ENCODE data around the gene CCDC34.
A peak's percentile ranks its signal among the peaks of the same experiment; 100 is the strongest.

The CCDC34 gene

DNA sequence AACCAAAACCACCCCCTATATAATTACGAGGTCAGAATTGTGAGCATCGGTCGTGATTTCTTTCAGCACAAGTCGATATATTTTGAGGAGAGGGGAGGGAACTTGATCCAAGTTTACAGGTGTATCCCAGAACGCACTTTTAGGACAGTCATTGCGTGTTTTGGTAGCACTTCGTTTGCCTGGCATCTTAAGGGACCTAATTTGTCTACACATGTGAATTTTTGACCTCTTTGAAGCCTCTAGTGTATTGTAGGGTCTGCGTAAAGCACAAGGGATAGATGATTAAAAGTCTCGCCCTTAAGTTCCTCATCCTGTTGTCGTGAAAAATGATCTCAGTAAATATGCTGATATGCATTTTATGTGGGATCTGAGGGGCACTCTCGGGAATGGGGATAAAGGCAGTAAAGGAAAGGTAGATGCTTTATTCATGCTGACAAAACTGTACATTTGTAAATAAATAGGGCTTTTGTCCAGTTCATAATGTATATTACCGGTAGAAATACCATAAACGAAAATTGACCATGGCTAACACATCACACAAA lies 632 bp upstream of the CCDC34 start:
- Mint-ChIP-seq H3K4me1 (ENCODE audit: low read depth) (peaks cover 14% of the 10 kb centered on the region), H3K9me3 (no peaks in the 10 kb centered on the region)
- intact Hi-C loops (cut with micrococcal nuclease) = loop anchor here (1.0 to 10.0 kb wide), 3 partner anchors 108 to 741 kb away; partner anchors contain the start of genes KIF18A, LIN7C and METTL15

DNA sequence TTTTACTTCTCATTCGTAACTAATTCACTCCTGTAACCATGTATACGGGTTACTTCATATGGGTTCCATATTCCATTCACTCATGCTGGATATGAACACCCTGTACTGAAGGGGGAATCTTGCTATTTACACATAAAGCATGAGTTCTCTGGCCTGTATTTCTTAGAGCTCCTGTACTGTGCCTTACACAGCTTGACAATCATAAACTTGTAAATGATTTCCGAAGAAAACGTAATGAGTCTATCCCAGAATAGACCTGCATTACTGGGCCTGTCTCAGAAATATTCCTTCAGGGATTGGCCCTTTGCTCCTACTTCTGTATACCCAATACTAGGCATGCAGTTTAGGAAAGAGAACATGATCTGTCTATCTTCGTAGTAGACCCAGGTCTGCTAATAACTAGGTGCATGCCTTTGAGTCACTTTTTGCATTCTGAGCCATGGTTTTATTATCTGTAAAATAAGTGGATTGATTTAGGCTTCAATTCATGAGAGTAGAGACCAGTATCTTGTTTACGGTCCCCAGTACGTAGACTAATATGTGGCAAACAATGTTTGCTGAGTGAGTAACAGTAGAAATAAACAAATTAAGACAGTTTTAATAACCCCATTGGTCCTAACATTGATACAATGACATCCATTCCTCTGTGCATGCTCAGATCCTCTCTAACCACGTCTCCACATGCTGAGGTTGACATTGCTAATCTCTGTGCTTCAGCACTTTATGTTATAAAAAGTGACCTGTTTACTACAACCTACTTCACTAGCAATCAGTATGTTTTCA lies 1.2 kb downstream of the CCDC34 start:
- Mint-ChIP-seq H3K36me3 (ENCODE audit: low read depth) (no peaks in the 10 kb centered on the region), H3K27me3 (no peaks in the 10 kb centered on the region), H3K9me3 (no peaks in the 10 kb centered on the region), H3K4me3 (no peak overlapping the region), H3K4me1 (ENCODE audit: low read depth) (peaks cover 19% of the 10 kb centered on the region), H3K27ac (no peak overlapping the region)
- intact Hi-C loops (cut with micrococcal nuclease) = loop anchor here (2.0 to 10.0 kb wide), 2 partner anchors 145 to 743 kb away; partner anchors contain the start of genes KIF18A, LIN7C and METTL15

More for the DNA sequence above, 632 bp upstream of the CCDC34 start:
- no peaks in the 10 kb centered on the region for H3K36me3 Mint-ChIP-seq (ENCODE audit: low read depth)
- peak overlapping the region; percentile 83 for H3K27ac Mint-ChIP-seq
- H3K4me3 Mint-ChIP-seq = peak overlapping the region; percentile 89
- no peaks in the 10 kb centered on the region for H3K27me3 Mint-ChIP-seq

- Mint-ChIP-seq H3K27ac (no peak overlapping the region), H3K9me3 (no peaks in the 10 kb centered on the region), H3K4me1 (ENCODE audit: low read depth) (peaks cover 19% of the 10 kb centered on the region), H3K36me3 (ENCODE audit: low read depth) (no peaks in the 10 kb centered on the region), H3K27me3 (no peaks in the 10 kb centered on the region), H3K4me3 (no peak overlapping the region)
- intact Hi-C loops (cut with micrococcal nuclease) = no loop called here
Measured at GRCh38 chr11:27358296-27358695, 4.7 kb downstream of the CCDC34 start.

DNA sequence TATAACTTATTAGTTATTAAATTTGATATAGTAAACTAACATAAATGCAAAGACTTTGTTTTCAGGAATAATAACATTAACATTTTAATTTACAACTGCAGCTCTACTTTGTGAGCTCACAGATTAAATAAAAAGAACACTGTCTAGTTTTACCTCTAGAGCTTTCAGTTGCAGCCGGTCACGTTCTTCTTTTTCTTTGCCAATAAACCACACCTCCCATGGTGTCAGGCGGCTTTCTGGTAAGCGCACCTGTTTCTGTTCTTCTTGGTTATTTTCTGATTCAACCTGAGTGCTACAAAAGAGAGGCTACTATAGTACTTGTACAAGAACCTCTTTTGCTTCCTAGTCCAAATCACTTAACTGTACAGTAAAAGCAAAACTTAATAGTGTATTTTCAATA lies 5.8 kb downstream of the CCDC34 start:
- Mint-ChIP-seq H3K9me3 (no peaks in the 10 kb centered on the region), H3K4me1 (ENCODE audit: low read depth) (peaks cover 11% of the 10 kb centered on the region), H3K4me3 (no peak overlapping the region), H3K27me3 (no peaks in the 10 kb centered on the region), H3K36me3 (ENCODE audit: low read depth) (no peaks in the 10 kb centered on the region), H3K27ac (no peak overlapping the region)
- intact Hi-C loops (cut with micrococcal nuclease) = no loop called here

GRCh38 chr11:27356624-27357222 lies 6.3 kb downstream of the CCDC34 start:
- no peak overlapping the region for H3K4me3 Mint-ChIP-seq
- H3K27ac Mint-ChIP-seq = no peak overlapping the region
- no peaks in the 10 kb centered on the region for H3K36me3 Mint-ChIP-seq (ENCODE audit: low read depth)
- peaks cover 10% of the 10 kb centered on the region for H3K4me1 Mint-ChIP-seq (ENCODE audit: low read depth)
- H3K27me3 Mint-ChIP-seq = no peaks in the 10 kb centered on the region
- intact Hi-C loops (cut with micrococcal nuclease) = no loop called here
- H3K9me3 Mint-ChIP-seq = no peaks in the 10 kb centered on the region

DNA sequence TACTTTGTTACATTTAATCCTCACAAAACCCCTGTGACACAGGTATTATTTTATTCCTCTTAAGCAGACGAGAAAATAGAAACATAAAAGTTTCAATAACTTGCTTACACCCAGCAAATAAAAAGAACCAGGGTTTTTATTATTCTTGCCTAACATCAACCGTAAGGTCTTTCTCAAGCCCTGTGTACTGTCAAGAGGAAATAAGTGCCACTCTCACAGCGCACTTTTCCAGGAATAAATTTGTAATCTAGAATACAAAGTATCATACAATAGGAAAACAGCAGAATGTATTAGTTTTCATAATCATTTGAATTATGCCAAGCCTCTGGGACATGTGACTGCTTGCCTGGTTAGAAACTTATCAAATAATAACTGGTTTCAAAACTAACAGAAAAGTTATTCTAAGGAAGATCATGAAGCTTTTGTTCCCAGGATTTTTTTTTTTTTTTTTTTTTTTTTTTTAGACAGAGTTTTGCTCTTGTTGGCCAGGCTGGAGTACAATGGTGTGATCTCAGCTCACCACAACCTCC lies 7.4 kb downstream of the CCDC34 start:
- peaks cover 10% of the 10 kb centered on the region for H3K4me1 Mint-ChIP-seq (ENCODE audit: low read depth)
- intact Hi-C loops (cut with micrococcal nuclease) = no loop called here
- H3K27me3 Mint-ChIP-seq = no peaks in the 10 kb centered on the region
- no peak overlapping the region for H3K4me3 Mint-ChIP-seq
- H3K27ac Mint-ChIP-seq = no peak overlapping the region
- H3K36me3 Mint-ChIP-seq (ENCODE audit: low read depth) = no peaks in the 10 kb centered on the region
- H3K9me3 Mint-ChIP-seq = no peaks in the 10 kb centered on the region

DNA sequence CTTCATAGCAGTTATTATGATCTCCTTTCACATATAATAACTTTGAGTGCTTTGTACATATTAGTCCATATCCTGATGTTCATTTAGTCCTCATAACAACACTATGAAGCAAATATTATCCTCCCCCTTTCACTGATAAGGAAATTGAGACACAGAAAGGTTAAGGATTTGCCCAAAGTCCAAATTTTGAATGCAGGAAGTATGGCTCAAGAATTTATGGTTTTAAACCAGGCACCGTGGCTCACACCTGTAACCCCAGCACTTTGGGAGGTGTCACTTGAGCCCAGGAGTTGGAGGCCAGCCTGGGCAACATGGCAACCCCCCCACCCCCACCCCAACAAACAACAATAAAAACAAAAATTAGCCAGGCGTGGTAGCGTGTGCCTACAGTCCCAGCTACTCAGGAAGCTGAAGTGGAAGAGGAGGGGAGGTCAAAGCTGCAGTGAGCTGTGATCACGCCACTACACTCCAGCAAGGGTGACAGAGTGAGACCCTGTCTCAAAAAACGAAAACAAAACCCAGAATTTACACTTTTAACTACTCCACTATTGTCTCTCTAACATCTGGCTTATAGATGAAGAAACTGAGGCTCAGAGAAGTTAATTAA lies 8.6 kb downstream of the CCDC34 start:
- Mint-ChIP-seq H3K36me3 (ENCODE audit: low read depth) (no peaks in the 10 kb centered on the region), H3K4me1 (ENCODE audit: low read depth) (peaks cover 10% of the 10 kb centered on the region)

DNA sequence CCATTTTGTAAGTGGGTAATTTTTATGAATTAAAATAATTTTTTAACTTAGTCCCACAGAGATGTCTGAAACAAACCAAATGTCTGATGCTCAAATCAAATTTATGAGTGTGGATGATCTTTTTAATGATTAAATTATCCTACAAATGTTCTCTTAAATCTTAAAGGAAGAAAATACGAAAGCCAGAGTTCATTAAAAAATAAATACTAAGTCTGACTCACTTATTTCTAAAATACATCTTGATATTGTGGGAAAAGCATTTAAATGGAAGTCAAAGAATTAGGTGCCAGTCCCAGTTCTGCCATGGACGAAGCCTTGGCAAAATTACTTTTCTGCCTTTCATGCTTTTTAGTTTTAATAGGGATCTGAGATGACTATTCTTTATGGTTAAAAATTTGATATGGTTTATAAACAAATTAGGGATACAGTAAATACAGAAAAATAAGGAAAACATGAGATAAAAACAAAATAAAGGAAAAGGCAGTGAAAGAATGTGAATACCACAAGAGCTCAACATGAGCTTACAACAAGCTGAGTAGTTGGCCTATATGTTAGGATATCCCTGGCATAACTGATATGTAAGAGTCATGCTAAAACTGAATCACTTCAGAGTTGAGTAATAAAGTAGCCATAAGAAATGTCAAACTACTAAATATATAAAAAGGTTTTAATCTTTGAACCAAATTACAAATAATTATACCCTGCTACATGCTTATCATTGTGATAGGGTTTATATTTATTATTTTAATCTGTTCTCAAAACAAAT lies 9.2 kb downstream of the CCDC34 start:
- no peaks in the 10 kb centered on the region for H3K27me3 Mint-ChIP-seq
- intact Hi-C loops (cut with micrococcal nuclease) = no loop called here
- no peak overlapping the region for H3K4me3 Mint-ChIP-seq
- no peaks in the 10 kb centered on the region for H3K9me3 Mint-ChIP-seq
- no peaks in the 10 kb centered on the region for H3K36me3 Mint-ChIP-seq (ENCODE audit: low read depth)
- H3K4me1 Mint-ChIP-seq (ENCODE audit: low read depth) = peaks cover 6% of the 10 kb centered on the region
- H3K27ac Mint-ChIP-seq = no peak overlapping the region

More for the DNA sequence above, 8.6 kb downstream of the CCDC34 start:
- Mint-ChIP-seq H3K27me3 (no peaks in the 10 kb centered on the region), H3K27ac (no peak overlapping the region), H3K9me3 (no peaks in the 10 kb centered on the region), H3K4me3 (no peak overlapping the region)
- intact Hi-C loops (cut with micrococcal nuclease) = no loop called here

- intact Hi-C loops (cut with micrococcal nuclease) = no loop called here
- Mint-ChIP-seq H3K4me1 (ENCODE audit: low read depth) (no peaks in the 10 kb centered on the region), H3K27ac (no peak overlapping the region), H3K27me3 (no peaks in the 10 kb centered on the region), H3K9me3 (no peaks in the 10 kb centered on the region), H3K36me3 (ENCODE audit: low read depth) (no peaks in the 10 kb centered on the region), H3K4me3 (no peak overlapping the region)
Measured at GRCh38 chr11:27352781-27353180, 10.2 kb downstream of the CCDC34 start.

GRCh38 chr11:27350511-27350910 lies 12.5 kb downstream of the CCDC34 start:
- Mint-ChIP-seq H3K4me1 (ENCODE audit: low read depth) (no peaks in the 10 kb centered on the region), H3K27ac (no peak overlapping the region)

DNA sequence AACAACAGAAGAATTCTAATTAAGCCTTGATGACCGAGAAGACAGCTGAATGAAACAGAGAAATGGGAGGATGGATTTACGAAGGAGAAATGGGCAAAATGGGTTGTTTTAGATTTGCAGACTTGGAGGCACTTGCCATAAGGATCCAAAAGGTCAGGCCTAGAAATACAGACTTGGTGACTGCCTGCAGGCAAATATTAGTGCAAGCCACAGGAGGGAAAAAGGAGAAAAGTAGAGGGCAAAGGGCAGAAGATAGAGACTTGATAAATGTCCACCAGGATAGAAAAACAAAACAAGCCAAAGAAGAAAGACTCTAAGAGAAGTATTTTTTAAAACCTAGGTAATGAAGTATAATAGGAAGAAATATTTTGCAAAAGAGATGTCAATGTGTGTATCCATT lies 13.1 kb downstream of the CCDC34 start:
- H3K36me3 Mint-ChIP-seq (ENCODE audit: low read depth) = no peaks in the 10 kb centered on the region
- no peak overlapping the region for H3K27ac Mint-ChIP-seq
- intact Hi-C loops (cut with micrococcal nuclease) = no loop called here

More at GRCh38 chr11:27350511-27350910, 12.5 kb downstream of the CCDC34 start:
- intact Hi-C loops (cut with micrococcal nuclease) = no loop called here
- Mint-ChIP-seq H3K27me3 (no peaks in the 10 kb centered on the region), H3K4me3 (no peak overlapping the region), H3K9me3 (no peaks in the 10 kb centered on the region), H3K36me3 (ENCODE audit: low read depth) (no peaks in the 10 kb centered on the region)

DNA sequence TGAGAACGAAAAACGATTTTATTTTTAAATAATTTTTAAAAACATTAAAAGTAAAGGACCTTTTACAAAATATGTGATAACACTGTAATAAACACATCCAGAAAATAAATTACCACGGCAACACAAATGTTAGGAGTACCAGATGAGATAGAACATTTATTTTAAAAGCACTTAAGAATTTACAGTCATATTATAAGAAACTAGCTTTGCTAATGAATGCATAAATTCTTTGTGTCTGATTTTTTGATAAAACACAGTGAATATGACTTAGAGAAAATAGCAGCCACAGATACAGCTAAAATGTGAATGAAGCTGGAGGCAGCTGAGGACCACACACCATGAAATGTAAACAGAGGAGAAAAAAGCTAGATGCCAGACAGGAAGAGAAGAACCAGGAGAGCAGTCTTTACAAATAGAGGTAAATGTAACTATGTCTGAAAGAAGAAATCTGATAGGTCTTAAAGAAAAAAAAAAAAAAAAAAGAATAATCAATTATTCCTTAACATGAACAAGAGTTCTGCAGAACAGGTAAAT lies 14.6 kb downstream of the CCDC34 start:
- Mint-ChIP-seq H3K9me3 (no peaks in the 10 kb centered on the region), H3K36me3 (ENCODE audit: low read depth) (no peaks in the 10 kb centered on the region), H3K4me1 (ENCODE audit: low read depth) (no peaks in the 10 kb centered on the region), H3K27me3 (no peaks in the 10 kb centered on the region), H3K4me3 (no peak overlapping the region), H3K27ac (no peak overlapping the region)
- intact Hi-C loops (cut with micrococcal nuclease) = no loop called here

More for the DNA sequence above, 13.1 kb downstream of the CCDC34 start:
- Mint-ChIP-seq H3K4me1 (ENCODE audit: low read depth) (no peaks in the 10 kb centered on the region), H3K9me3 (no peaks in the 10 kb centered on the region), H3K4me3 (no peak overlapping the region), H3K27me3 (no peaks in the 10 kb centered on the region)
